NCI-H748 (cell line): ENCODE results near the gene DNAJC15.
A peak's percentile ranks its signal among the peaks of the same experiment; 100 is the strongest.
"Not testable (repeated sequence)": the region's sequence is repeated elsewhere in the genome, so short reads cannot be mapped to it uniquely, and the experiment has no call there.

Experiments used
- DNase-seq: peaks from one replicate; lab custom pipeline; 2025; ENCODE audit not compliant: unreplicated experiment; lab: John Stamatoyannopoulos, UW

DNAJC15 gene

DNA sequence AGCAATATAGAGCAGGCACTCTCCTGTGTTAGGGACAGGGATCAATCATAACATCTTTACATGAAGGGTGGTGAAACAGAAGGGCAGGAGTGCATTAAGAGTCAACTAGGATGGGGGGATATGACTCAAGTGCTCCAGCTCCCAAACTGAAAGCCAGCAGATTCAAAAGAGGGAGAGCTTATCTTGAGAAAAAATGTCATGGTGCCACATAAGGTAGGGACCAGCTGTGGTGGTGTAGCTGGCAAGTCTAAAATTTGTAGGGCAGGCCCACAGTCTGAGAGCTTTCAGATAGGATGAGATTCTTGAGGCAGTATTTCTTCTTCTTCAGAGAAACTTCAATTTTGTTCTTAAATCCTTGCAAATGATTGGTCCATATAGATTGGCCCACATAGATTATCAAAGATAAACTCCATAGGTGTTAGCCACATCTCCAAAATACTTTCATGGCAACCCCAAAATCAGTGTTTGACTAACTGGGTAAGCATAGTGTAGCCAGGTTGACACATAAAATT is 19.1 kb downstream of the DNAJC15 start:
- no peak for DNase-seq

DNA sequence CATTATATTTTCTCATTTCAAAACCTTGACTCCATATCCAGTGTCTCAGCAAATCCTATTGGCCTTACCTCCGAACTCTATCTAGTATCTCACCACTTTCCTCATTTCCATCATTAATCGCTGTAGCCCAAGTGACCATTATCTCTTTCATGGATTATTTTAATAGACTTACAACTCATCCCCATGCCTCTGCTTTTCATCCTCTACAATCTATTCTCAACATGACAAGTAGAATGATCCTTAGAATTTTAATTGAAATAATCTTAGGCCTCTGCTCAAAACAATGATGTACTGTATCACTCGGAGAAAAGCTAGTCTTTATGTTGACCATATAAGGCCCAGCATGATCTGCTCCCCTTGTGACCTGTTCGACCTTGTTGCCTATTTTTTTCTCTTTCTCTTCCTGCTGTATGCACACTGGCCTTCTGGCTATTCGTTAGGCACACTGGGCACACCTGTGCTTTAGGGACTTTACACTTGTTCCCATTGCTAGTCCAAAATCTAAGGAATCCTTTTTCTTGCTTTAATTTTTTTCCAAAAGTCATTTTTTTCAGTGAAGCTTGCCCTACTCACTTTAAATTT is 21.4 kb downstream of the DNAJC15 start:
- DNase-seq: no peak

DNA sequence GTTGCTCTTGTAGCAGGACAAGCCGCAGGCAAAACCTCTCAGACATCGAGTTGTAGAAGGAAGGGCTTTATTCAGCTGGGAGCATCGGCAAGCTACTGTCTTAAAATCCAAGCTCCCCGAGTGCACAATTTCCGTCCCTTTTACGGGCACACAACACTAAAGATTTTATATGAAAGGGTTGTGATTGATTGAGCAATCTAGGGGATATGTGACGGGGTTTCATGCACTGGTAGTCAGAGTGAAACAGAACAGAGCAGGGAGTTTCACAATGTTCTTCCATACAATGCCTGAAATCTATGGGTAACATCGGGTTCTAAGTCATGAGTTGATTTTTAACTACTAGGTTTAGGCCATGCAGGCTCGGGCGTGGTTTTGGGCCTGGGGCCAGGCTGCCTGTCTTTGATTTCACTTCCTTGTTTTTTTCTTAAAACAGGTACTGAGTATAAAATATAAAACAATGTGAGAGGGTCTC is 22.0 kb downstream of the DNAJC15 start:
- not testable (repeated sequence) for DNase-seq

DNA sequence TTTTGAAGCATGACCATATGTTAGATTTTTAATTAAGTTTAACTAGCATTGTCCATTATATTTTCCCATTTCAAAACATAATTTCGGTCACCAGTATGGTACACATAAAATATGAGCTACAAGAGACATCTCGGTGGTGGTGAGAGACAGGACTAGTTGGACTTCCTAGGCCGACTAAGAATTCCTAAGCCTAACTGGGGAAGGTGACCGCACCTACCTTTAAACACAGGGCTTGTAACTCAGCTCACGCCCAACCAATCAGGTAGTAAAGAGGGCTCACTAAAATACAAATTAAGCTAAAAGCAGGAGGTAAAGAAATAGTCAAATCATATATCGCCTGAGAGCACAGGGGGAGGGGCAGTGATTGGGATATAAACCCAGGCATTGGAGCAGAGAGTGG is 22.9 kb downstream of the DNAJC15 start:
- no peak for DNase-seq

GRCh38 chr13:43054803-43055802 is 31.7 kb downstream of the DNAJC15 start:
- DNase-seq: no peak

DNA sequence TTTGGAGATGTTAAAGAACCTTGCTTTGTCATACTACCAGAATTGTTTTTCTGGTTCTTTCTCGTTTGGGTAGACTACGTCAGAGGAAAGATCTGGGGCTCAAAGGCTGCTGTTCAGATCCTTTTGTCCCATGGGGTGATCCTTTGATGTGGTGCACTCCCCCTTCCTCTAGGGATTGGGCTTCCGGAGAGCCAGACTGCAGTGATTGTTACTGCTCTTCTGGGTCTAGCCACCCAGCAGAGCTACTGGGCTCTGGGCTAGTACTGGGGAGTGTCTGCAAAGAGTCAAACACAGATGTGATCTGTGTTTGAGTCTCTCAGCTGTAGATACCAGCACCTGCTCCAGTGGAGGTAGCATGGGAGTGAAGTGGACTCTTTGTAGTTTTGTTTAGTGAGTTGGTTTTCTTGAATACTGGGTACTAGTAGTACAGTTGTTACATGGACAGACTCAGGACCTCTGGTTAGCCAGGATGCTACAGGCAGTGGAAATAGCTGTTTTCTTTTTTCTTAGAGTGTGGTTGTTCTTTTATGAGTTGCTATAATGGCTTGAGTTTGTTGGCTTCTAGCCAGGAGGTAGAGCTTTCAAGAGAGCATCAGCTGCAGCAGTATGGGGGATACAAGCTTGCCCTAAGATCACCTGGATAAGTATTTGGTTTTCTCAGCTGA is 34.4 kb downstream of the DNAJC15 start:
- peak; percentile 80 for DNase-seq

GRCh38 chr13:43058318-43058674 is 34.9 kb downstream of the DNAJC15 start:
- peak; percentile 91 for DNase-seq

GRCh38 chr13:43058831-43059230 is 35.4 kb downstream of the DNAJC15 start:
- peak; percentile 37 for DNase-seq

DNA sequence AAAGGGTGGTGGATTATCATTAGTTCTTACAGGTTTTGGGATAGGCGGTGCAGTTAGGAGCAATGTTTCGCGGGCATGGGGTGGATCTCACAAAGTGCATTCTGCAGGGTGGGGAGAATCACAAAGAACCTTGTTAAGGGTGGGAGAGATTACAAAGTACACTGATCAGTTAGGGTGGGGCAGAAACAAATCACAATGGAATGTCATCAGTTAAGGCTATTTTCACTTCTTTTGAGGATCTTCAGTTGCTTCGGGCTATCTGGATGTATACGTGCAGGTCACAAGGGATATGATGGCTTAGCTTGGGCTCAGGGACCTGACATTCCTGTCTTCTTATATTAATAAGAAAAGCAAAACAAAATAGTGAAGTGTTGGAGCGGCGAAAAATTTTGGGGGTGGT is 36.4 kb downstream of the DNAJC15 start:
- DNase-seq: not testable (repeated sequence)

DNA sequence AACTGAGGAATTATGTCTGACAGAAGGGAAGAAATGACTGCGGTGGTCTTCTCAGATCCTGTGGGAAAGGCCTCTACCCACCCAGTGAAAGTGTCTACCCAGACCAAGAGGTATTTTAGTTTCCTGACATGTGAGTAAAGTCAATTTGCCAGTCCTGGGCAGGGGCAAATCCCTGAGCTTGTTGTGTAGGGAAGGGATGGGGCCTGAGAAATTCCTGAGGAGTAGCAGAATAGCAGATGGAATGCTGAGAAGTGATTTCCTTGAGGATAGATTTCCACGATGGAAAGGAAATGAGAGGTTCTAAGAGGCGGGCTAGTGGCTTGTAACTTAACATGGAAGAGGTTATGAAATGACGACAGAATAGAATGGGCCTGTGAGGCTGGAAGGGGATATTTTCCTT is 37.4 kb downstream of the DNAJC15 start:
- not testable (repeated sequence) for DNase-seq

- no peak for DNase-seq
These were observed 38.3 kb downstream of the DNAJC15 start for GRCh38 chr13:43061496-43062280.

DNA sequence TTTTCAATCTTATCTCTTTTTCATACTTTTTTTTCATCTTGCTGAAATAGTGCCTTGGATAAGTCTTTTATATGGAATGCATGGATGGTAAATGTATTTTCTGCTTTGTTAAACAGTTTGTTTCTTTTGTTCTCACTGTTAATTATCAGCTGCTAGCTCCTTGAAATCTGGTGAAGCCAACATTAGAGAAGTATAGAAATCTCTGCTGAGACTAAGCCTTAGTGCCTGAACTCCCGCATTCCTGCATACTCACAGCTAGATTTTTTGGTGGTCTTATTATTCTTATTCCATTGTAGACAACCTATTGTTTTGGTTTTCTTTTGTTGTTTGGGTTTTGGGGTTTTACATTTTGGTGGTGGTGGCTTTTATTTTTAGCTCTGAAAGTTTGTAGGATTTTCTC is 48.4 kb downstream of the DNAJC15 start:
- DNase-seq: no peak

GRCh38 chr13:43072394-43072793 is 49.0 kb downstream of the DNAJC15 start:
- no peak for DNase-seq

DNA sequence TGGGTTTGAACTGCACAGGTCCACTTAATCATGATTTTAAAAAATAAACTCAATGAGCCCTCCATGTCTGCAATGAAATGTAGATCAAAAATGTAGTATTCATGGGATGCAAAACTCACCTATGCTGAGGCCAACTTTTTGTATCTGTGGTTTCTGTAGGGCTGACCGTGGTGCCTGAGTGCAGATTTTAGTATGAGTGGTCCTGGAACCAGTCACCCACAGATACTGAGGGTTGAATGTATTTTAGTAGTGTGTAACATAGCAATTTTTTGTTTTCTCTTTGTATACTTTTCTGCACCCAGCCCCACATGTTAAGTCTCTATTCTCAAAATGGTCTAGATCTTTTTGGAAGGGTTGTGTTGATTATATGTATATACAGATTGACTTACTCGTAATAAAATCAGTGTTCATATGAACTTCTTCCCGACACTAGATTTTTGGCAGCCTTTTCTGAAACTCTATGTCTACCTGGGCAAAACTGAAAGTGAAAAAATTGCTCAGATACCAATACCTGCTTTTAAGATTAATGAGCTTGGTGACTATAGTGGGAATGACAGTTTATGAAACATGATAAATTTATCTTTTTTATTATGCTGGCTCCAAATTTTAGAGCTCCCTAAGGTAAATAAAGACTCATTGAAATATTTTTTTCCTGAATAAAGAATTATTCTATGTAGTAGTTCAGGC is 51.6 kb downstream of the DNAJC15 start:
- no peak for DNase-seq

DNA sequence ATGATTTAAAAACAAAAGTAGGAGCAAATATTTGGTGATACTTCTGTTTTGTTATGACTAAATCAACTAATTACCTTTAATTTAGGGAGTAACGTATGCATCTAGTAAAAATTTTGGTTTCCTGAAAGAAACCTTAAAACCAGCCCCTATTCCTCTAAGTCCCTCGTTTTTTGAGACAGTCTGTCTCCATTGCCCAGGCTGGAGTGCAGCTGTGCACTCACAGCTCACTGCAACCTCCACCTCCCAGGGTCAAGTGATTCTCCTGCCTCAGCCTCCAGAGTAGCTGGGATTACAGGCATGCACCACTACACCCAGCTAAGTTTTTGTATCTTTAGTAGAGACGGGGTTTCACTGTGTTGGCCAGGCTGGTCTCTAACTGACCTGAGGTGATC is 52.1 kb downstream of the DNAJC15 start:
- not testable (repeated sequence) for DNase-seq

GRCh38 chr13:43077046-43077445 is 53.7 kb downstream of the DNAJC15 start:
- no peak for DNase-seq

DNA sequence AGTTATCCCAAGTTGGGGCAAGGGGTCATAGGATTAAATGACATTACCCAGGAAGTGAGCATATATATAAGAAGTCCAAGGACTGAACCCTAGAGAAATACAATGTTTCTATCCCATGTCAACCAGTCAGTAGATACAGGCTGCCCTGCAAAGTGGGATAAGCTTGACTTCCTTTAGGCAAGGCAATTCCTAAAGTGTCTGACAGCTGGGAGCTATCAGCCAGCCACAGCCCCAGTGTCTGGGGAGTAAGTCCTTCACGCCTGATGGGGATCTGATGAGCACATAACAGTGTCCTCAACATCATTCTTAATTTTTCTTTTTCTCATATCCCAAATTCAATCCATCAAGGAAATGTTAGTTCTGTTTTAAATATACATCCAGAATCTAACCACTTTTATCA is 54.1 kb downstream of the DNAJC15 start:
- no peak for DNase-seq

GRCh38 chr13:43077906-43078305 is 54.5 kb downstream of the DNAJC15 start:
- DNase-seq: no peak

GRCh38 chr13:43078399-43078798 is 55.0 kb downstream of the DNAJC15 start:
- no peak for DNase-seq

GRCh38 chr13:43079392-43079931 is 56.1 kb downstream of the DNAJC15 start:
- DNase-seq: no peak
